ENCODE measurements around the gene LFNG.

- TF ChIP-seq POLR2A (IDR thresholded peaks at IDR 0.05), result no peak
- TF ChIP-seq CTCF (IDR thresholded peaks at IDR 0.05), result no peak
Observed at GRCh38 chr7:2470204-2471021, 49.2 kb upstream of the LFNG start.
